ENCODE results near the gene SLC12A7. TPM values are rescaled to one million over a fixed set of nuclear protein-coding genes. Genes with fewer than 3 reads are reported as not detected.

The SLC12A7 gene
- total RNA-seq, 4 donors from 2014 or later = 8.6 to 29.0 (median 21.5) TPM

- H3K27me3 ChIP-seq = no peaks in the 10 kb centered on the region
- no peak for TF ChIP-seq POLR2AphosphoS5 (IDR thresholded peaks at IDR 0.05)
- H3K36me3 ChIP-seq = peaks cover 85% of the 10 kb centered on the region
- H3K4me1 ChIP-seq = no peaks in the 10 kb centered on the region
- no peak overlapping the region for H3K27ac ChIP-seq
- WGBS = no CpG with 5 or more reads among the region's 35 CpGs
- no peak for DNase-seq (ENCODE audit: low spot score in 2 of 2)
- H3K4me3 ChIP-seq = no peak overlapping the region
- H3K9me3 ChIP-seq = no peaks in the 10 kb centered on the region
Measured at GRCh38 chr5:1079961-1080360, 31.9 kb downstream of the SLC12A7 start.

GRCh38 chr5:1079486-1079885 is 32.4 kb downstream of the SLC12A7 start:
- TF ChIP-seq POLR2A (IDR thresholded peaks at IDR 0.05) (no peak), POLR2AphosphoS5 (IDR thresholded peaks at IDR 0.05) (no peak), EP300 (IDR thresholded peaks at IDR 0.05) (no peak), CTCF (IDR thresholded peaks at IDR 0.05) (no peak)
- Histone ChIP-seq H3K9me3 (no peaks in the 10 kb centered on the region), H3K36me3 (peaks cover 86% of the 10 kb centered on the region), H3K4me1 (no peaks in the 10 kb centered on the region), H3K27ac (no peak overlapping the region), H3K27me3 (no peaks in the 10 kb centered on the region), H3K4me3 (no peak overlapping the region)
- no peak for DNase-seq (ENCODE audit: low spot score in 2 of 2)
- WGBS = 100% methylated on average over 2 of the region's 18 CpGs

GRCh38 chr5:1078851-1079250 is 33.0 kb downstream of the SLC12A7 start:
- TF ChIP-seq POLR2A (IDR thresholded peaks at IDR 0.05) = no peak
- no peak for TF ChIP-seq CTCF (IDR thresholded peaks at IDR 0.05)
- no peak for TF ChIP-seq EP300 (IDR thresholded peaks at IDR 0.05)
- TF ChIP-seq POLR2AphosphoS5 (IDR thresholded peaks at IDR 0.05) = no peak
- peaks cover 87% of the 10 kb centered on the region for H3K36me3 ChIP-seq
- DNase-seq (ENCODE audit: low spot score in 2 of 2) = no peak
- H3K4me1 ChIP-seq = no peaks in the 10 kb centered on the region
- no peaks in the 10 kb centered on the region for H3K9me3 ChIP-seq
- H3K4me3 ChIP-seq = no peak overlapping the region
- 94% methylated on average over 18 of the region's 23 CpGs for WGBS
- H3K27me3 ChIP-seq = no peaks in the 10 kb centered on the region
- H3K27ac ChIP-seq = no peak overlapping the region

- Histone ChIP-seq H3K27me3 (no peaks in the 10 kb centered on the region), H3K27ac (no peak overlapping the region), H3K36me3 (peaks cover 87% of the 10 kb centered on the region), H3K4me3 (no peak overlapping the region), H3K4me1 (no peaks in the 10 kb centered on the region), H3K9me3 (no peaks in the 10 kb centered on the region)
- no peak for DNase-seq (ENCODE audit: low spot score in 2 of 2)
- TF ChIP-seq EP300 (IDR thresholded peaks at IDR 0.05) (no peak), POLR2A (IDR thresholded peaks at IDR 0.05) (no peak), POLR2AphosphoS5 (IDR thresholded peaks at IDR 0.05) (no peak), CTCF (IDR thresholded peaks at IDR 0.05) (no peak)
- WGBS = no CpG with 5 or more reads among the region's 13 CpGs
Measured at GRCh38 chr5:1078206-1078605, 33.7 kb downstream of the SLC12A7 start.

- Histone ChIP-seq H3K27ac (no peak overlapping the region), H3K9me3 (no peaks in the 10 kb centered on the region), H3K27me3 (no peaks in the 10 kb centered on the region), H3K36me3 (peaks cover 82% of the 10 kb centered on the region), H3K4me3 (no peak overlapping the region), H3K4me1 (no peaks in the 10 kb centered on the region)
- 92% methylated on average over 23 of the region's 27 CpGs for WGBS
- no peak for TF ChIP-seq POLR2AphosphoS5 (IDR thresholded peaks at IDR 0.05)
- no peak for TF ChIP-seq POLR2A (IDR thresholded peaks at IDR 0.05)
- TF ChIP-seq CTCF (IDR thresholded peaks at IDR 0.05) = no peak
- no peak for TF ChIP-seq EP300 (IDR thresholded peaks at IDR 0.05)
- no peak for DNase-seq (ENCODE audit: low spot score in 2 of 2)
Measured at GRCh38 chr5:1077491-1078020, 34.3 kb downstream of the SLC12A7 start.

GRCh38 chr5:1077026-1077425 is 34.8 kb downstream of the SLC12A7 start:
- H3K36me3 ChIP-seq = peaks cover 81% of the 10 kb centered on the region
- TF ChIP-seq EP300 (IDR thresholded peaks at IDR 0.05) (no peak), POLR2A (IDR thresholded peaks at IDR 0.05) (no peak), CTCF (IDR thresholded peaks at IDR 0.05) (no peak), POLR2AphosphoS5 (IDR thresholded peaks at IDR 0.05) (no peak)
- H3K4me3 ChIP-seq = no peak overlapping the region
- DNase-seq (ENCODE audit: low spot score in 2 of 2) = no peak
- H3K27ac ChIP-seq = no peak overlapping the region
- no peaks in the 10 kb centered on the region for H3K27me3 ChIP-seq
- 86% methylated on average over 9 of the region's 19 CpGs for WGBS
- no peaks in the 10 kb centered on the region for H3K4me1 ChIP-seq
- no peaks in the 10 kb centered on the region for H3K9me3 ChIP-seq

All from suprapubic skin (tissue), 4 donors.